MCF 10A (cell line): ENCODE data around the gene CAMK2A. TPM values are rescaled to one million over a fixed set of nuclear protein-coding genes. Genes with fewer than 3 reads are reported as not detected.

Source experiments
- BruUV-seq: library from RNA; stranded (reverse); fragments of 400-500 nt; replicated peaks from 2 replicates; lab custom pipeline; 2021; lab: Mats Ljungman, UMichigan
- CTCF ChIA-PET: fragments of 300-600 bp; sonication (Branson Sonifier 250); formaldehyde crosslinking; extraction: SDS; loops from one replicate; lab custom pipeline; 2021; ENCODE audit warnings: antibody characterized with exemption, inconsistent platforms; lab: Yijun Ruan, JAX
- POLR2A ChIA-PET: fragments of 300-600, 350-650 bp; sonication (Branson Sonifier 250); formaldehyde crosslinking; extraction: SDS; loops from one replicate; lab custom pipeline; 2020; ENCODE audit warnings: antibody characterized with exemption, inconsistent platforms; lab: Yijun Ruan, JAX
- DNase-seq: peaks from one replicate; pipeline ENCODE4 v3.0.0-alpha.2; 2018; ENCODE audit not compliant: unreplicated experiment
- H3K27ac Mint-ChIP-seq: one replicate; pipeline ENCODE4 v1.8.0; 2022; ENCODE audit warnings: mild to moderate bottlenecking, low read depth, mixed read lengths; ENCODE audit not compliant: unreplicated experiment
- H3K27me3 Mint-ChIP-seq: one replicate; pipeline ENCODE4 v1.8.0; 2022; ENCODE audit warnings: mixed read lengths; ENCODE audit not compliant: insufficient read depth, unreplicated experiment
- H3K36me3 Mint-ChIP-seq: one replicate; pipeline ENCODE4 v1.8.0; 2022; ENCODE audit warnings: mild to moderate bottlenecking, moderate library complexity, mixed read lengths; ENCODE audit not compliant: insufficient read depth, unreplicated experiment
- H3K4me1 Mint-ChIP-seq: one replicate; pipeline ENCODE4 v1.8.0; 2022; ENCODE audit warnings: mixed read lengths; ENCODE audit not compliant: insufficient read depth, unreplicated experiment
- H3K4me3 Mint-ChIP-seq: one replicate; pipeline ENCODE4 v1.8.0; 2022; ENCODE audit warnings: mild to moderate bottlenecking, moderate library complexity, mixed read lengths; ENCODE audit not compliant: unreplicated experiment
- H3K9me3 Mint-ChIP-seq: one replicate; pipeline ENCODE4 v1.8.0; 2022; ENCODE audit warnings: mixed read lengths; ENCODE audit not compliant: unreplicated experiment
- intact Hi-C: fragments of 100-400 bp; cut with micrococcal nuclease; formaldehyde crosslinking; loops from 2 replicates; pipeline ENCODE4 v1.14.1; 2022
- total RNA-seq: library from RNA; stranded (reverse); gene quantifications from 2 replicates; pipeline ENCODE4 v1.2.3, GENCODE V29; 2022
- TF ChIP-seq, protein P1 (sequence below): fragments of 200-600 bp; IDR thresholded peaks from one replicate; pipeline ENCODE4 v1.8.0; 2022; ENCODE audit warnings: antibody characterized with exemption, mild to moderate bottlenecking; ENCODE audit not compliant: unreplicated experiment

The CAMK2A gene
- total RNA-seq, 1 experiment from 2014 or later = not detected

DNA sequence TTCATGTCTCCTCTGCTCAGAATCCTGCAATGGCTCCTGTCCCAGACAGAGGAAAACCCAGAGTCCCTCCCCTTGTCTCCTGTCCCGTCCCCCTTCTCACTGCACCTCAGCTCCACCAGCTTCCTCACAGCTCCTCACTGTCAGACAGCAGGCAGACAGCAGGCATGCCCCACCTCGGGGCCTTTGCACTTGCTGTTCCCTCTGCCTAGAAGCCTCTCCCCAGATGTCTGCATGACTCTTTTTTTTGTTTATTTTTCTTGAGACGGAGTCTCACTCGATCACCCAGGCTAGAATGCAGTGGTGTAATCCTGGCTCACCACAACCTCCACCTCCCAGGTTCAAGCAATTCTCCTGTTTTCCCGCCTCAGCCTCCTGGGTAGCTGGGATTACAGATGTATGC lies 108.5 kb downstream of the CAMK2A start:
- TF ChIP-seq, protein P1, sequence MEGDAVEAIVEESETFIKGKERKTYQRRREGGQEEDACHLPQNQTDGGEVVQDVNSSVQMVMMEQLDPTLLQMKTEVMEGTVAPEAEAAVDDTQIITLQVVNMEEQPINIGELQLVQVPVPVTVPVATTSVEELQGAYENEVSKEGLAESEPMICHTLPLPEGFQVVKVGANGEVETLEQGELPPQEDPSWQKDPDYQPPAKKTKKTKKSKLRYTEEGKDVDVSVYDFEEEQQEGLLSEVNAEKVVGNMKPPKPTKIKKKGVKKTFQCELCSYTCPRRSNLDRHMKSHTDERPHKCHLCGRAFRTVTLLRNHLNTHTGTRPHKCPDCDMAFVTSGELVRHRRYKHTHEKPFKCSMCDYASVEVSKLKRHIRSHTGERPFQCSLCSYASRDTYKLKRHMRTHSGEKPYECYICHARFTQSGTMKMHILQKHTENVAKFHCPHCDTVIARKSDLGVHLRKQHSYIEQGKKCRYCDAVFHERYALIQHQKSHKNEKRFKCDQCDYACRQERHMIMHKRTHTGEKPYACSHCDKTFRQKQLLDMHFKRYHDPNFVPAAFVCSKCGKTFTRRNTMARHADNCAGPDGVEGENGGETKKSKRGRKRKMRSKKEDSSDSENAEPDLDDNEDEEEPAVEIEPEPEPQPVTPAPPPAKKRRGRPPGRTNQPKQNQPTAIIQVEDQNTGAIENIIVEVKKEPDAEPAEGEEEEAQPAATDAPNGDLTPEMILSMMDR = no peak
- peaks cover 13% of the 10 kb centered on the region for H3K4me1 Mint-ChIP-seq
- no peaks in the 10 kb centered on the region for H3K9me3 Mint-ChIP-seq
- peak overlapping the region; percentile 25 for H3K27ac Mint-ChIP-seq
- no peak overlapping the region for H3K4me3 Mint-ChIP-seq
- BruUV-seq = no TSS peak
- H3K27me3 Mint-ChIP-seq = no peaks in the 10 kb centered on the region
- DNase-seq = peak; percentile 63
- intact Hi-C loops = no loop called here
- CTCF ChIA-PET = interaction anchor here (0.9 kb wide), 1 partner anchor 269 kb away, joined by 3 read pairs; no protein-coding TSS in a partner anchor
- H3K36me3 Mint-ChIP-seq = no peaks in the 10 kb centered on the region
- POLR2A ChIA-PET = no interaction called here

DNA sequence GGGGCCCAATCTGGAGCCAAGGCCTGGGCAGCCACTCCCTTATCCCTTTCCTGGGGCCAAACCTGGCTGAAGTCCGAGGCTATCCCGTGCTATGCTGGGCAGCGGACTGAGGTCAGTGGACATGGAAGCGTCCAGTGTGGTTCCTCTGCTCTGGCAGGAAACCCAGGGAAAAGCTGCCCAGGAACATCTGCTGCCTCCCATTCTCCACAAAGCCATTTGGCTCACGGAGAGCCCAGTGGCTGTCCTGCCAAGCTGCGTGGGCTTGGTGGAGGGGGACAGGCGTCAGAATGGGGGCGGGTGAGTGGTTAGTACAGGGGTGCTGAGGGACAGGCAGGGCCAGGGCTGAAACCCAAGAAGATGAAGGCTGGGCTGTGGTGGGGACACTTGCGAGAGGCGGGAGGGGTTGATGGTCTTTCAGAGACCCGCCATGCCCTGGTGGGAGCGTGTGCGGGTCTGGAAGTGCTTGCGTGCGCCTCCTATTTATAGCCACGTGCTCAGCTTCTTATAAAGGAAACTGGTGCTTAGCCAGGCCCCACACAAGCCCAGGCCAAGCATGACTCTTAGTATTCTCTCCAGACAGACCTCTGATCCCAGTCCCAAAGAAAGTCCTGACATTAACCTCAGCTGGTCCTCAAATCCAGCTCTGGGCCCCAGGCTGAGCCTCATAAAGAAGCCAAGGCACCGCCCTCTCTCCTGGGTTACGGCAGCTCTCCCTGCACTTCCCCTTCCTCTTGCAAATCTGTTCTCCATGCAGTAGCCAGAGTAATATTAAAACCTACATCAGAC lies 109.1 kb downstream of the CAMK2A start:
- POLR2A ChIA-PET = no interaction called here

DNA sequence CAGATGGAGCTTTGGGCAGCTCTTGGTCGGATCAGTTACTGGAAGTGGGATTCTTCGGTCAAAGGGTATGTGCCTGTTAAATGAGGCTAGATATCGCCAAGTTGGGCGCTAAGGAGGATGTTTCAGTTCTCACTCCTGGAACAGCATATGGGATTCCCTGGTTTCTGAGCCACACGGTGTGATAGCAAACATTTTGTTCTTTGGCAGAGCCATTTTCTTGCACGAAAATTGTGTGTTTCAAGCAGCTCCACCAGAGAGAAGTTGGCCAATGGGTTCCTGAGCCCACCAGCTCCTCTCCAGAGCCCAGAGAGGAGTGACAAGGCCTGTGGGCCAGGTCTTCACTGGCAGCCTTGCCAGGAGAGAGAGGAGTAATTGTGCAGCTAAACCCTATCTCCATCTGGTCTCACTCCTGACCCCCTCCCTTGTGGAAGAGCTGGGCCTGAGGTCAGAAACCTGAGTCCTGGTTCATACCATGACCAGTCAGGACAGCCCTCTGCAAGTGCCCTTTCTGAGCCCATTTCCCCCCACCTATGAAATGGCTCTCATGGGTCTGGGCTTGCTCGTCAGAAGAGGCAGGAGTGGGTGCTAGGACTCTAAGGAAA lies 110.5 kb downstream of the CAMK2A start:
- Mint-ChIP-seq H3K27me3 (no peaks in the 10 kb centered on the region), H3K9me3 (no peaks in the 10 kb centered on the region), H3K36me3 (no peaks in the 10 kb centered on the region), H3K4me1 (peaks cover 13% of the 10 kb centered on the region), H3K4me3 (no peak overlapping the region), H3K27ac (no peak overlapping the region)
- TF ChIP-seq, protein P1 = no peak
- no TSS peak for BruUV-seq
- intact Hi-C loops = no loop called here
- no peak for DNase-seq
- ChIA-PET CTCF (interaction anchor here (0.7 to 1.4 kb wide), 5 partner anchors 11 to 172 kb away, joined by 3 to 8 read pairs (median 4); no protein-coding TSS in a partner anchor), POLR2A (interaction anchor here (0.6 kb wide), 1 partner anchor 947 kb away, joined by 3 read pairs; no protein-coding TSS in a partner anchor)

More for the DNA sequence above, 109.1 kb downstream of the CAMK2A start:
- intact Hi-C loops = no loop called here
- TF ChIP-seq, protein P1 = no peak
- Mint-ChIP-seq H3K27ac (peak overlapping the region; percentile 25), H3K9me3 (no peaks in the 10 kb centered on the region), H3K27me3 (no peaks in the 10 kb centered on the region), H3K4me3 (no peak overlapping the region), H3K4me1 (peaks cover 13% of the 10 kb centered on the region), H3K36me3 (no peaks in the 10 kb centered on the region)
- no peak for DNase-seq
- no TSS peak for BruUV-seq
- CTCF ChIA-PET = interaction anchor here (0.5 to 1.0 kb wide), 4 partner anchors 18 to 270 kb away, joined by 3 to 4 read pairs (median 3); no protein-coding TSS in a partner anchor

GRCh38 chr5:150178262-150178661 lies 111.3 kb downstream of the CAMK2A start:
- TF ChIP-seq, protein P1 = no peak
- Mint-ChIP-seq H3K36me3 (no peaks in the 10 kb centered on the region), H3K4me3 (no peak overlapping the region), H3K9me3 (no peaks in the 10 kb centered on the region), H3K4me1 (peaks cover 13% of the 10 kb centered on the region), H3K27me3 (no peaks in the 10 kb centered on the region), H3K27ac (no peak overlapping the region)
- BruUV-seq = no TSS peak
- intact Hi-C loops = no loop called here
- POLR2A ChIA-PET = interaction anchor here (0.6 kb wide), 1 partner anchor 948 kb away, joined by 3 read pairs; no protein-coding TSS in a partner anchor
- DNase-seq = no peak
- CTCF ChIA-PET = interaction anchor here (0.6 to 1.4 kb wide), 5 partner anchors 10 to 260 kb away, joined by 3 to 8 read pairs (median 4); no protein-coding TSS in a partner anchor
